GM10248 (cell line): ENCODE results near the gene C11orf71.

ENCODE experiments used
- CTCF ChIA-PET: fragments of 300-600 bp; sonication (Branson Sonifier 250); formaldehyde crosslinking; extraction: SDS; loops from one replicate; lab custom pipeline; 2021; ENCODE audit warnings: antibody characterized with exemption; lab: Yijun Ruan, JAX
- POLR2A ChIA-PET: fragments of 350-650 bp; sonication (Branson Sonifier 250); formaldehyde crosslinking; extraction: SDS; loops from one replicate; lab custom pipeline; 2020; ENCODE audit warnings: antibody characterized with exemption; lab: Yijun Ruan, JAX
- DNase-seq: peaks from one replicate; pipeline ENCODE4 v3.0.0; 2012; ENCODE audit errors: extremely low spot score
- TF ChIP-seq, protein P1 (sequence below): IDR thresholded peaks from 2 replicates; pipeline ENCODE4 v1.5.1; 2012; ENCODE audit warnings: mild to moderate bottlenecking, low read depth; ENCODE audit errors: extremely low read depth, missing control alignments, control extremely low read depth

C11orf71 gene

DNA sequence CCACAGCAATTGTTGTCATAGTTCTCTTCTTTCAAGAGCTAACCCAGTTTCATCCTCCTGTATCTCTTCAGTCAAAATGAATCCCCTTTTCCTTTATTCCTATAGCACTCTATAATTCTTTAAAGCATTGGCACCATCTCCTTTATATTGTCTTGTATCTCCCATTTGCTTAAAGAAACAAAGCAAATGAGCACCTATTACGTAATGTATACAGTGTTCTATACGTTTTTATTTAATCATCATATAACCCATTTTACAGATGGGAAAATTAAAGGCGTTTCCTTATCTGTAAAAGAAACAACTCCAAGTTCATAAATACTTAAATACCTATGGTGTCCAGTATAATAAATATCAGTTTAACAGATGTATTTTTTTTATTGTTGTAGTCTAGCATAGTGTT lies 32.6 kb upstream of the C11orf71 start:
- ChIA-PET CTCF (interaction anchor here (1.2 kb wide), 1 partner anchor 9 kb away, joined by 4 read pairs; no protein-coding TSS in a partner anchor), POLR2A (no interaction called here)
- no peak for DNase-seq
- TF ChIP-seq, protein P1, sequence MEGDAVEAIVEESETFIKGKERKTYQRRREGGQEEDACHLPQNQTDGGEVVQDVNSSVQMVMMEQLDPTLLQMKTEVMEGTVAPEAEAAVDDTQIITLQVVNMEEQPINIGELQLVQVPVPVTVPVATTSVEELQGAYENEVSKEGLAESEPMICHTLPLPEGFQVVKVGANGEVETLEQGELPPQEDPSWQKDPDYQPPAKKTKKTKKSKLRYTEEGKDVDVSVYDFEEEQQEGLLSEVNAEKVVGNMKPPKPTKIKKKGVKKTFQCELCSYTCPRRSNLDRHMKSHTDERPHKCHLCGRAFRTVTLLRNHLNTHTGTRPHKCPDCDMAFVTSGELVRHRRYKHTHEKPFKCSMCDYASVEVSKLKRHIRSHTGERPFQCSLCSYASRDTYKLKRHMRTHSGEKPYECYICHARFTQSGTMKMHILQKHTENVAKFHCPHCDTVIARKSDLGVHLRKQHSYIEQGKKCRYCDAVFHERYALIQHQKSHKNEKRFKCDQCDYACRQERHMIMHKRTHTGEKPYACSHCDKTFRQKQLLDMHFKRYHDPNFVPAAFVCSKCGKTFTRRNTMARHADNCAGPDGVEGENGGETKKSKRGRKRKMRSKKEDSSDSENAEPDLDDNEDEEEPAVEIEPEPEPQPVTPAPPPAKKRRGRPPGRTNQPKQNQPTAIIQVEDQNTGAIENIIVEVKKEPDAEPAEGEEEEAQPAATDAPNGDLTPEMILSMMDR: no peak

DNA sequence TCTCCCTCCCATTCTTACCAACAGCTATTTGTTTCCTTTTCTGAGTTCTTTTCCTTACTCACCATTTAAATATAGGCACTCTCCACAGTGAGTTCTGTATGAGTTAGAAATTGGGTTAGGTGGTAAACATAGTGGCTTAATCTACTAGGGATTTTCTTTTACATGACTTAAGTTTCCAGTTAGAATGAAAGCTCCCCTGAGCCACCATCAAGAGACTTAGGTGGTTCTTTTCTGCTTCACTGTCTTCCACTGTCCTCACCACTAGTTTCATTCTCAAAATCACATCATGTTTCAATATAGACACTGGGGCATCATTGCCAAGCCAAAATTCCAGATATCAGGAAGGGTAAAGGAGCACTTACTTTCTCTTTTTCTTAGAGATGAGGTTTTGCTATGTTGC lies 30.0 kb upstream of the C11orf71 start:
- ChIA-PET POLR2A (no interaction called here), CTCF (interaction anchor here (1.4 kb wide), 1 partner anchor 8 kb away, joined by 3 read pairs; the partner anchor contains the start of gene REXO2)
- TF ChIP-seq, protein P1: no peak
- DNase-seq: no peak

DNA sequence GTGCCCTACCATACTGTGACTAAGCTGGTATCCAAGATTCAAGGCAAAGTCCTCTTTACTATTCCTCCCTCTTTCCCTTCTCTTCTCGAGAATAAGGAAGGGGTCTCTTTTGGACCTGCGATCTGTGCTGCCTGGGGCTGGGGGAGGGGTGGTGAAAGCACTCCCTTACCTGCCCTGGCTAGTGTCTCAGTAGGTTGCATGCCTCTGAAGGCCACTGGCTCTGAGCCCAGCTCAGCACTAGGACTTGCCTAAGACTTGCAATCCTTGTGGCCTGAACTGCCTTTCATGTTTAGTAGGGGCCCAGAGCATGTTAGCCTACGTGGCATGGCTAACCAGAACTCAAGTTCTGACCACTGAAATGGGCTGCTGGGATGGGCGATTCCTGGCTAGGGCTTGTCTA lies 26.0 kb upstream of the C11orf71 start:
- TF ChIP-seq, protein P1: no peak
- POLR2A ChIA-PET: no interaction called here
- DNase-seq: no peak
- CTCF ChIA-PET: no interaction called here

DNA sequence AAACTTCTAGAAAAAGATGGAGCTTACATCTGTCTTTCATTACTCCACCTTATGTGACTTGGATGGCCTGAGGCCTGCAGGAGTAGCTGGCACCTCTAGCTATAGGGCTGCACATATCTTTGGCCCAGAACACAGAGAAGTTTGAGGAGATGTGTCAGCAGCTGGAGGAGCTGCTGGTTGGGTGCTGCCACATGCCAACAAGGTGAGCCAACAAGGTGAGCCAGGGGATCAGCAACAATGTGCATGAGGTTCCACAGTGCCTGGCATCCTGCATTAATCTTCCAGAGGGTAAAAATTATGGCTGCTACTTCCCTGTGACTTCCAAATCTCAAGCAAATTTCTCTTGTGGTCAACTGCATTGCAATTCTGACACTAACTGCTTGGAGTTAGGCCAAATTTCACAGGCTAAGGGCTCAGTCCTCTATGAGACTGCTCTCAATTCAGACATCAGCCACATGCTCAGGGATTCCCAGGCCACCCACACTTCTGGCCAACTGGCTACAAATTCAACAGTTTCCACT lies 16.2 kb upstream of the C11orf71 start:
- DNase-seq: no peak
- ChIA-PET POLR2A (no interaction called here), CTCF (interaction anchor here (1.5 kb wide), 1 partner anchor 16 kb away, joined by 3 read pairs; the partner anchor contains the start of genes C11orf71 and RBM7)
- TF ChIP-seq, protein P1: no peak

DNA sequence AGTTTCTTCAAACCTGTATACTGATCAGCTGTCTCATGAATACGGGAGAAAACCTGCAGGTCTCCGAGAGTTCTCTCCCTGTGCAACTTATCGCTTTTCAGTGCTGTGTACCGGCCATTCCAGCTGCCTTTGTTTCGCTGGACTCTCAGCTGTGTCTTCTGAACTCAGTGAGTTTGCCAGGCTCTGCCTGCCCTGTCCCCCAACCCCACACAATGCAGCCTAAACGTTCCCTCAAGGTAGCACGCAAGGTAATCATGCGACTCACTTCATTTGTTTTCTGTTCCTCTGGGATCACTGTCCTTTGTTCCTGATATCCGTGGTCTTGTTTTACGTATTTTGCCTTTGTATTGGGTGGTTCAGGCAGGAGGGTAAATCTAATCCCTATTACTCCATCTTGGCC lies 13.6 kb upstream of the C11orf71 start:
- TF ChIP-seq, protein P1: no peak
- POLR2A ChIA-PET: no interaction called here
- no peak for DNase-seq
- CTCF ChIA-PET: interaction anchor here (1.2 kb wide), 1 partner anchor 9 kb away, joined by 3 read pairs; no protein-coding TSS in a partner anchor

DNA sequence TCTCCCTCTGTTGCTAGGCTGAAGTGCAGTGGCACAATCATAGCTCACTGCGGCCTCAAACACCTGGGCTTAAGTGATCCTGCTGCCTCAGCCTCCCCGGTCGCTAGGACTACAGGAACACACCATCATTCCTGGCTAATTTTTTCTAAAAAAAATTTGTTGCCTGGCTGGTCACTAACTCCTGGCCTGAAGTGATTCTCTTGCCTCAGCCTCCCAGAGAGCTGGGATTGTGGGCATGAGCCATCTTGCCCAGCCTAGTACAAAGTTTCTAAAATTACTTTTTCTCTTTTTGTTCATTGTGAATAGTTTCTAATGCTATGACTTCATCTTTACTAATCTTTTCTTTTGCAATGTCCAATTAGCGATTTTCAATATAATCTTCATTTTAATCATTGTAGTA lies 12.6 kb upstream of the C11orf71 start:
- TF ChIP-seq, protein P1: no peak
- CTCF ChIA-PET: interaction anchor here (1.2 to 1.3 kb wide), 2 partner anchors 8 to 72 kb away, joined by 3 read pairs; no protein-coding TSS in a partner anchor
- no peak for DNase-seq
- POLR2A ChIA-PET: no interaction called here
